SK-N-MC (cell line): ENCODE results near the gene CLEC2L.

Experiments used
- EZH2 ChIP-seq: fragments of 200-600 bp; sonication (generic); IDR thresholded peaks from one replicate; pipeline ENCODE4 v1.6.1; 2017; ENCODE audit warnings: antibody characterized with exemption
- POLR2AphosphoS5 ChIP-seq: IDR thresholded peaks from 2 replicates; pipeline ENCODE4 v1.6.1; 2012; ENCODE audit warnings: mild to moderate bottlenecking, low read depth, low read length, borderline replicate concordance

- no peak for TF ChIP-seq POLR2AphosphoS5
- TF ChIP-seq EZH2: no peak
Observed at GRCh38 chr7:139566075-139566474, 42.6 kb downstream of the CLEC2L start.
